H1 (cell line): ENCODE data around the gene THBS1. TPM values are rescaled to one million over a fixed set of nuclear protein-coding genes. Genes with fewer than 3 reads are reported as not detected.

ENCODE experiments used
- CTCF ChIA-PET: fragments of 300-600 bp; sonication (Branson Sonifier 250); formaldehyde crosslinking; loops from one replicate; lab custom pipeline; 2021; ENCODE audit not compliant: partially characterized antibody; lab: Charles Lee
- POLR2A ChIA-PET: fragments of 300-600 bp; sonication (Branson Sonifier 250); formaldehyde crosslinking; loops from one replicate; lab custom pipeline; 2021; ENCODE audit warnings: inconsistent platforms; ENCODE audit not compliant: partially characterized antibody; lab: Charles Lee
- DNase-seq, 2 experiments: peaks; one replicate each; pipeline versions ENCODE4 v3.0.0 to v3.0.0-alpha.2; 2010 to 2022; ENCODE audit warnings: low spot score in 2 of 2, low read depth in 1 of 2, mixed read lengths in 1 of 2
- FAIRE-seq: peaks from 2 replicates; lab custom pipeline; 2011; peaks lifted over from hg19 to GRCh38; lab: Jason Lieb, UNC
- H2AFZ ChIP-seq: 2 replicates; pipeline ENCODE4 v1.8.1; 2012; ENCODE audit warnings: low read length, inconsistent platforms
- H2AK5ac ChIP-seq: 2 replicates; pipeline ENCODE4 v1.6.1; 2013; ENCODE audit warnings: low read depth, low read length
- H2BK120ac ChIP-seq: replicated peaks from 2 replicates; pipeline ENCODE3; 2013; ENCODE audit warnings: low read depth, low read length, inconsistent platforms
- H2BK12ac ChIP-seq: 2 replicates; pipeline ENCODE4 v1.6.1; 2013; ENCODE audit warnings: low read depth, low read length
- H2BK15ac ChIP-seq: 2 replicates; pipeline ENCODE4 v1.6.1; 2013; ENCODE audit warnings: low read length
- H2BK20ac ChIP-seq: 2 replicates; pipeline ENCODE4 v1.6.1; 2013; ENCODE audit warnings: low read length
- H2BK5ac ChIP-seq: 2 replicates; pipeline ENCODE4 v1.6.1; 2013; ENCODE audit warnings: low read depth, low read length
- H3K14ac ChIP-seq: 2 replicates; pipeline ENCODE4 v1.6.1; 2013; ENCODE audit warnings: inconsistent platforms; ENCODE audit not compliant: insufficient read length
- H3K18ac ChIP-seq: 2 replicates; pipeline ENCODE4 v1.6.1; 2013; ENCODE audit warnings: low read length; ENCODE audit errors: extremely low read depth
- H3K23ac ChIP-seq: 2 replicates; pipeline ENCODE4 v1.6.1; 2013; ENCODE audit warnings: inconsistent platforms; ENCODE audit not compliant: insufficient read length
- H3K23me2 ChIP-seq: 2 replicates; pipeline ENCODE4 v1.6.1; 2013; ENCODE audit warnings: low read depth, low read length
- H3K27ac ChIP-seq: 2 replicates; pipeline ENCODE4 v1.6.1; 2011; ENCODE audit warnings: low read depth, low read length, inconsistent platforms
- H3K27me3 ChIP-seq, 4 experiments: replicated peaks in 1 of 4; 1 replicate in 1 of 4; 2 replicates in 3 of 4; pipeline versions ENCODE4 v1.6.1 to v1.8.1; 2011 to 2013; ENCODE audit warnings: low read length in 3 of 4, mild to moderate bottlenecking in 3 of 4, inconsistent platforms in 2 of 4, mixed read lengths in 2 of 4, moderate library complexity in 1 of 4; ENCODE audit not compliant: control insufficient read depth in 3 of 4, insufficient read depth in 3 of 4; ENCODE audit errors: extremely low read depth in 1 of 4
- H3K36me3 ChIP-seq, 4 experiments: 2 replicates each; pipeline versions ENCODE4 v1.6.1 to v1.8.1; 2011 to 2013; ENCODE audit warnings: mild to moderate bottlenecking in 4 of 4, low read length in 3 of 4, moderate library complexity in 2 of 4, control low read depth in 1 of 4, inconsistent platforms in 1 of 4; ENCODE audit not compliant: insufficient read depth in 4 of 4, control insufficient read depth in 2 of 4
- H3K4ac ChIP-seq: replicated peaks from 2 replicates; pipeline ENCODE3; 2013; ENCODE audit warnings: low read length, low read depth, mixed read lengths, inconsistent platforms; ENCODE audit not compliant: insufficient read length
- H3K4me1 ChIP-seq, 4 experiments: replicated peaks in 1 of 4; 1 replicate in 1 of 4; 2 replicates in 3 of 4; pipeline versions ENCODE4 v1.6.1 to v1.8.1; 2011 to 2013; ENCODE audit warnings: low read length in 3 of 4, inconsistent platforms in 2 of 4, mixed read lengths in 1 of 4; ENCODE audit not compliant: insufficient read depth in 4 of 4, control insufficient read depth in 3 of 4
- H3K4me2 ChIP-seq, 2 experiments: 2 replicates each; pipeline versions ENCODE4 v1.6.1 to v1.8.1; 2011 to 2013; ENCODE audit warnings: low read depth in 2 of 2, low read length in 2 of 2, control low read depth in 1 of 2, inconsistent platforms in 1 of 2, mild to moderate bottlenecking in 1 of 2; ENCODE audit not compliant: insufficient read depth in 1 of 2
- H3K4me3 ChIP-seq, 4 experiments: fragments of 200-600, 300-600 bp in 1 of 4; sonication (generic), shearing (Covaris generic), sonication (Bioruptor Twin) in 1 of 4; 2 replicates each; pipeline versions ENCODE4 v1.5.1 to v1.8.1; 2011 to 2016; ENCODE audit warnings: low read length in 4 of 4, low read depth in 3 of 4, control low read depth in 2 of 4, inconsistent platforms in 2 of 4, mild to moderate bottlenecking in 2 of 4, mixed read lengths in 1 of 4, moderate library complexity in 1 of 4; ENCODE audit not compliant: insufficient read depth in 2 of 4; ENCODE audit errors: extremely low read depth in 1 of 4
- H3K56ac ChIP-seq: replicated peaks from 2 replicates; pipeline ENCODE3; 2013; ENCODE audit warnings: low read depth, mild to moderate bottlenecking, mixed read lengths, low read length, inconsistent platforms; ENCODE audit not compliant: insufficient read length
- H3K79me1 ChIP-seq: 2 replicates; pipeline ENCODE4 v1.6.1; 2013; ENCODE audit warnings: low read depth, low read length, control low read depth
- H3K79me2 ChIP-seq, 2 experiments: 2 replicates each; pipeline versions ENCODE4 v1.6.1 to v1.8.1; 2012 to 2013; ENCODE audit warnings: low read length in 2 of 2, mild to moderate bottlenecking in 2 of 2, inconsistent platforms in 1 of 2; ENCODE audit not compliant: insufficient read depth in 2 of 2, control insufficient read depth in 1 of 2
- H3K9ac ChIP-seq, 4 experiments: replicated peaks in 1 of 4; 1 replicate in 1 of 4; 2 replicates in 3 of 4; pipeline versions ENCODE4 v1.6.1 to v1.8.1; 2011 to 2013; ENCODE audit warnings: low read depth in 3 of 4, low read length in 3 of 4, control low read depth in 2 of 4, mild to moderate bottlenecking in 2 of 4, moderate library complexity in 2 of 4, inconsistent platforms in 1 of 4; ENCODE audit errors: extremely low read depth in 1 of 4
- H3K9me3 ChIP-seq, 2 experiments: 2 replicates each; pipeline versions ENCODE4 v1.6.1 to v1.8.1; 2012 to 2013; ENCODE audit warnings: mild to moderate bottlenecking in 2 of 2, moderate library complexity in 2 of 2, control low read depth in 1 of 2, inconsistent platforms in 1 of 2, low read depth in 1 of 2, low read length in 1 of 2, mixed read lengths in 1 of 2; ENCODE audit not compliant: insufficient read depth in 2 of 2
- H4K20me1 ChIP-seq, 2 experiments: replicated peaks in 1 of 2; 2 replicates each; pipeline versions ENCODE3 to v1.8.1; 2011 to 2013; ENCODE audit warnings: inconsistent platforms in 2 of 2, low read length in 2 of 2, mild to moderate bottlenecking in 1 of 2; ENCODE audit not compliant: insufficient read depth in 2 of 2, control insufficient read depth in 1 of 2
- H4K5ac ChIP-seq: 2 replicates; pipeline ENCODE4 v1.6.1; 2013; ENCODE audit warnings: low read length, low read depth, mixed read lengths, inconsistent platforms; ENCODE audit not compliant: insufficient read length
- H4K8ac ChIP-seq: 2 replicates; pipeline ENCODE4 v1.8.0; 2013; ENCODE audit warnings: mild to moderate bottlenecking, moderate library complexity, low read length, inconsistent platforms; ENCODE audit not compliant: insufficient read depth; ENCODE audit errors: extremely low read depth
- H4K91ac ChIP-seq: replicated peaks from 2 replicates; pipeline ENCODE3; 2013; ENCODE audit warnings: low read length, mixed read lengths, inconsistent platforms; ENCODE audit not compliant: insufficient read length
- CREB1 ChIP-seq: IDR thresholded peaks from 2 replicates; pipeline ENCODE4 v1.6.1; 2012; ENCODE audit warnings: inconsistent platforms
- EP300 ChIP-seq, 2 experiments: IDR thresholded peaks; 1 replicate in 1 of 2; 2 replicates in 1 of 2; pipeline ENCODE4 v1.6.1; 2011 to 2012; ENCODE audit warnings: low read depth in 2 of 2, low read length in 2 of 2, mild to moderate bottlenecking in 2 of 2, borderline replicate concordance in 1 of 2, inconsistent platforms in 1 of 2, moderate library complexity in 1 of 2
- JUND ChIP-seq: IDR thresholded peaks from 2 replicates; pipeline ENCODE4 v1.6.1; 2011; ENCODE audit warnings: mild to moderate bottlenecking, improper control_type of control experiment, low read length
- KDM5A ChIP-seq: fragments of 200-600 bp; IDR thresholded peaks from 2 replicates; pipeline ENCODE4 v1.7.1; 2012; ENCODE audit warnings: mild to moderate bottlenecking, low read length, inconsistent platforms, mixed read lengths
- PHF8 ChIP-seq: fragments of 200-600 bp; sonication (generic); conservative IDR thresholded peaks from 2 replicates; pipeline ENCODE4 v1.7.1; 2012; ENCODE audit warnings: low read depth, mild to moderate bottlenecking, inconsistent platforms, low read length, moderate library complexity
- POLR2A ChIP-seq, 2 experiments: IDR thresholded peaks; 1 replicate in 1 of 2; 2 replicates in 1 of 2; pipeline ENCODE4 v1.6.1; 2011; ENCODE audit warnings: low read depth in 2 of 2, low read length in 2 of 2, mild to moderate bottlenecking in 2 of 2; ENCODE audit errors: control extremely low read depth in 1 of 2
- POLR2AphosphoS5 ChIP-seq: IDR thresholded peaks from 2 replicates; pipeline ENCODE4 v1.6.1; 2011; ENCODE audit warnings: low read depth, low read length
- SAP30 ChIP-seq: fragments of 300-600 bp; sonication (generic); IDR thresholded peaks from 2 replicates; pipeline ENCODE4 v1.7.1; 2012; ENCODE audit warnings: low read length, moderate library complexity, mild to moderate bottlenecking, inconsistent platforms; ENCODE audit not compliant: insufficient read depth, insufficient replicate concordance
- SIN3A ChIP-seq, 2 experiments: IDR thresholded peaks in 1 of 2; conservative IDR thresholded peaks in 1 of 2; 2 replicates each; pipeline ENCODE4 v1.6.1; 2011 to 2012; ENCODE audit warnings: low read length in 2 of 2, improper control_type of control experiment in 1 of 2, low read depth in 1 of 2, mild to moderate bottlenecking in 1 of 2
- SIX5 ChIP-seq: IDR thresholded peaks from 2 replicates; pipeline ENCODE4 v1.6.1; 2011; ENCODE audit warnings: mild to moderate bottlenecking, low read depth, low read length
- SP2 ChIP-seq: IDR thresholded peaks from 2 replicates; pipeline ENCODE4 v1.6.1; 2012; ENCODE audit warnings: mild to moderate bottlenecking, low read length, inconsistent platforms
- SUZ12 ChIP-seq: fragments of 200-600 bp; sonication (generic); IDR thresholded peaks from 2 replicates; pipeline ENCODE4 v1.6.1; 2012; ENCODE audit warnings: mild to moderate bottlenecking, inconsistent platforms, low read length, moderate library complexity, mixed read lengths
- TAF7 ChIP-seq: optimal IDR thresholded peaks from 2 replicates; pipeline ENCODE3; 2011; ENCODE audit warnings: low read depth, mild to moderate bottlenecking, inconsistent platforms, low read length, moderate library complexity, borderline replicate concordance
- ZNF274 ChIP-seq: IDR thresholded peaks from 2 replicates; pipeline ENCODE4 v1.7.0; 2012; ENCODE audit warnings: low read length, borderline replicate concordance; ENCODE audit errors: extremely low read depth
- WGBS, 2 experiments: shearing (Covaris generic) in 1 of 2; methylation state at CpG; one replicate each; pipeline versions ENCODE4 v1.1.6 to v1.1.7; 2013 to 2015; ENCODE audit warnings: low lambda C conversion rate in 2 of 2, mixed read lengths in 2 of 2, inconsistent platforms in 1 of 2, low coverage in 1 of 2, missing lambda C conversion rate in 1 of 2; ENCODE audit not compliant: insufficient replicate concordance in 2 of 2, insufficient coverage in 1 of 2, insufficient read length in 1 of 2; ENCODE audit errors: extremely low coverage in 1 of 2, missing lambda C conversion rate in 1 of 2; 5-methylcytosine and 5-hydroxymethylcytosine counted together
- polyA plus RNA-seq, 7 experiments: library from polyadenylated mRNA; depleted of rRNA in 3 of 7; stranded (reverse) in 5 of 7; unstranded in 2 of 7; fragments of >200 nt in 5 of 7; fragments of 200-250 nt in 2 of 7; gene quantifications; 1 replicate in 5 of 7; 2 replicates in 1 of 7; 4 replicates in 1 of 7; pipeline versions ENCODE4 v1.2.1 to v1.2.3, GENCODE V29; 2011 to 2013; ENCODE audit warnings: missing spikeins in 2 of 7, mixed read lengths in 2 of 7
- total RNA-seq: library from RNA; stranded (reverse); fragmentation: NEBNext Ultra II Directional; extraction: Animal tissue kit (Norgen Biotek cat#: 25700); gene quantifications from 2 replicates; pipeline ENCODE4 v1.2.1, GENCODE V29; 2021

THBS1 gene
- total and polyA plus RNA-seq, 2 of the 8 experiments (the other 6 are each of a cell fraction or from before 2014, with no cell fraction given) = 10.3 to 63.3 TPM

GRCh38 chr15:39584266-39584659 is 3.4 kb downstream of the THBS1 start:
- H2BK15ac ChIP-seq = no peak overlapping the region
- no peak overlapping the region for H4K91ac ChIP-seq
- ChIA-PET CTCF (interaction anchor here (0.6 to 3.5 kb wide), 8 partner anchors 10 to 864 kb away, joined by 3 to 11 read pairs (median 4); no protein-coding TSS in a partner anchor), POLR2A (interaction anchor here (6.3 kb wide), 1 partner anchor 12 kb away, joined by 117 read pairs; no protein-coding TSS in a partner anchor)
- peaks cover 10% of the 10 kb centered on the region for H3K23me2 ChIP-seq
- peaks cover 0 to 2% of the 10 kb centered on the region in 2 experiments for H4K20me1 ChIP-seq
- 0 out of 2 replicates have a peak, but pooled peaks cover 3% of the 10 kb centered on the region for H3K79me1 ChIP-seq
- H3K56ac ChIP-seq = no peak overlapping the region
- H3K4ac ChIP-seq = no peak overlapping the region
- H2AK5ac ChIP-seq = no peak overlapping the region
- no peak overlapping the region for H3K14ac ChIP-seq
- H2AFZ ChIP-seq = no peak overlapping the region
- no peak overlapping the region for H3K9ac ChIP-seq
- H3K79me2 ChIP-seq = peaks cover 0 to 20% of the 10 kb centered on the region in 2 experiments; a peak in 2 of 4 replicates
- no peak overlapping the region for H3K4me3 ChIP-seq
- DNase-seq (no peak), FAIRE-seq (no peak)
- no peak overlapping the region for H2BK120ac ChIP-seq
- WGBS, 2 experiments = 94% methylated on average over 7 of the region's 7 CpGs; no CpG with 5 or more reads in 1 of the 2 experiments
- H3K9me3 ChIP-seq = no peaks in the 10 kb centered on the region
- H2BK20ac ChIP-seq = no peak overlapping the region
- H4K5ac ChIP-seq = no peak overlapping the region
- no peak overlapping the region for H4K8ac ChIP-seq
- no peak overlapping the region; a peak in 1 of 4 replicates for H3K4me2 ChIP-seq
- peaks cover 4 to 20% (median 9%) of the 10 kb centered on the region in 4 experiments for H3K4me1 ChIP-seq
- peaks cover 0 to 2% (median 0%) of the 10 kb centered on the region in 4 experiments; a peak in 2 of 7 replicates for H3K27me3 ChIP-seq
- no peak overlapping the region for H3K27ac ChIP-seq
- no peak overlapping the region for H2BK5ac ChIP-seq
- H3K18ac ChIP-seq = no peak overlapping the region
- no peak overlapping the region for H2BK12ac ChIP-seq
- H3K23ac ChIP-seq = no peak overlapping the region
- H3K36me3 ChIP-seq = peaks cover 44 to 67% (median 59%) of the 10 kb centered on the region in 4 experiments
- no peak for TF ChIP-seq SP2
- TF ChIP-seq EP300 (IDR thresholded peaks at IDR 0.05; ENCODE audit: borderline replicate concordance in 1 of 2, low read depth in 2 of 2, low read length in 2 of 2) = no peak
- no peak for TF ChIP-seq ZNF274
- TF ChIP-seq SIX5 = no peak
- no peak for TF ChIP-seq JUND
- no peak for TF ChIP-seq SUZ12
- no peak for TF ChIP-seq KDM5A
- TF ChIP-seq SIN3A (conservative IDR thresholded peaks at IDR 0.05 in 1 of 2, IDR thresholded peaks at IDR 0.05 in 1 of 2; ENCODE audit: low read depth in 1 of 2, low read length in 2 of 2) = no peak
- TF ChIP-seq POLR2A (IDR thresholded peaks at IDR 0.05; ENCODE audit: control extremely low read depth in 1 of 2, low read depth in 2 of 2, low read length in 2 of 2) = 0 out of 3 replicates have a peak, but pooled peaks of 1 of the 2 experiments have one; percentile 24
- TF ChIP-seq POLR2AphosphoS5 = peak; percentile 23; the same call in 1 of the 2 replicates
- TF ChIP-seq PHF8 = no peak
- no peak for TF ChIP-seq CREB1
- TF ChIP-seq TAF7 = peak; percentile 0
- TF ChIP-seq SAP30 = no peak
